ENCODE measurements around the gene KLRB1.
"Not testable (repeated sequence)": the region's sequence is repeated elsewhere in the genome, so short reads cannot be mapped to it uniquely, and the experiment has no call there.

- TF ChIP-seq, protein P1, sequence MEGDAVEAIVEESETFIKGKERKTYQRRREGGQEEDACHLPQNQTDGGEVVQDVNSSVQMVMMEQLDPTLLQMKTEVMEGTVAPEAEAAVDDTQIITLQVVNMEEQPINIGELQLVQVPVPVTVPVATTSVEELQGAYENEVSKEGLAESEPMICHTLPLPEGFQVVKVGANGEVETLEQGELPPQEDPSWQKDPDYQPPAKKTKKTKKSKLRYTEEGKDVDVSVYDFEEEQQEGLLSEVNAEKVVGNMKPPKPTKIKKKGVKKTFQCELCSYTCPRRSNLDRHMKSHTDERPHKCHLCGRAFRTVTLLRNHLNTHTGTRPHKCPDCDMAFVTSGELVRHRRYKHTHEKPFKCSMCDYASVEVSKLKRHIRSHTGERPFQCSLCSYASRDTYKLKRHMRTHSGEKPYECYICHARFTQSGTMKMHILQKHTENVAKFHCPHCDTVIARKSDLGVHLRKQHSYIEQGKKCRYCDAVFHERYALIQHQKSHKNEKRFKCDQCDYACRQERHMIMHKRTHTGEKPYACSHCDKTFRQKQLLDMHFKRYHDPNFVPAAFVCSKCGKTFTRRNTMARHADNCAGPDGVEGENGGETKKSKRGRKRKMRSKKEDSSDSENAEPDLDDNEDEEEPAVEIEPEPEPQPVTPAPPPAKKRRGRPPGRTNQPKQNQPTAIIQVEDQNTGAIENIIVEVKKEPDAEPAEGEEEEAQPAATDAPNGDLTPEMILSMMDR (IDR thresholded peaks at IDR 0.05; ENCODE audit: low read length), result not testable (repeated sequence)
- TF ChIP-seq EZH2 (IDR thresholded peaks at IDR 0.05; ENCODE audit: borderline replicate concordance, low read length), result not testable (repeated sequence)
Measured at GRCh38 chr12:9545489-9545888, 62.2 kb downstream of the KLRB1 start.
